MM.1S (cell line): ENCODE results near the gene COL25A1.

ENCODE experiments used
- DNase-seq: peaks from one replicate; pipeline ENCODE4 v3.0.0-alpha.2; 2015
- H2AFZ ChIP-seq: fragments of 300-600 bp; sonication (generic); 2 replicates; pipeline ENCODE4 v1.6.0; 2016; ENCODE audit warnings: antibody characterized with exemption, low read length
- H3F3A ChIP-seq: fragments of 300-600 bp; sonication (generic); 2 replicates; pipeline ENCODE4 v1.6.1; 2016; ENCODE audit warnings: mild to moderate bottlenecking, antibody characterized with exemption, low read length, moderate library complexity, mixed read lengths; ENCODE audit not compliant: insufficient read depth
- H3K27ac ChIP-seq: fragments of 300-600 bp; sonication (generic); 2 replicates; pipeline ENCODE4 v1.5.1; 2016; ENCODE audit warnings: mild to moderate bottlenecking, low read length
- H3K27me3 ChIP-seq: fragments of 300-600 bp; sonication (generic); replicated peaks from 2 replicates; pipeline ENCODE4 v1.6.0; 2016; ENCODE audit warnings: low read length; ENCODE audit not compliant: insufficient read depth
- H3K36me3 ChIP-seq: fragments of 300-600 bp; sonication (generic); replicated peaks from 2 replicates; pipeline ENCODE4 v1.6.1; 2016; ENCODE audit warnings: mild to moderate bottlenecking, low read length, mixed read lengths; ENCODE audit not compliant: insufficient read depth
- H3K4me1 ChIP-seq: fragments of 300-600 bp; sonication (generic); 2 replicates; pipeline ENCODE4 v1.6.1; 2016; ENCODE audit warnings: low read length, mixed read lengths
- H3K4me2 ChIP-seq: fragments of 300-600 bp; sonication (generic); 2 replicates; pipeline ENCODE4 v1.6.0; 2016; ENCODE audit warnings: low read depth, low read length
- H3K4me3 ChIP-seq: fragments of 300-600 bp; sonication (generic); 2 replicates; pipeline ENCODE4 v1.5.1; 2016; ENCODE audit warnings: low read length, mixed read lengths
- H3K79me2 ChIP-seq: fragments of 300-600 bp; sonication (generic); 2 replicates; pipeline ENCODE4 v1.6.1; 2016; ENCODE audit warnings: mixed run types, low read length, mixed read lengths
- H3K9ac ChIP-seq: fragments of 300-600 bp; sonication (generic); 2 replicates; pipeline ENCODE4 v1.6.1; 2016; ENCODE audit warnings: low read length, mixed read lengths
- H3K9me2 ChIP-seq: fragments of 300-600 bp; sonication (generic); replicated peaks from 2 replicates; pipeline ENCODE4 v1.6.1; 2016; ENCODE audit warnings: mild to moderate bottlenecking, low read length, mixed read lengths; ENCODE audit not compliant: insufficient read depth
- H3K9me3 ChIP-seq: fragments of 300-600 bp; sonication (generic); replicated peaks from 2 replicates; pipeline ENCODE4 v1.6.1; 2016; ENCODE audit warnings: mild to moderate bottlenecking, low read length, mixed read lengths; ENCODE audit not compliant: insufficient read depth
- H4K20me1 ChIP-seq: fragments of 300-600 bp; sonication (generic); 2 replicates; pipeline ENCODE4 v1.6.1; 2016; ENCODE audit warnings: mild to moderate bottlenecking, low read length, moderate library complexity, mixed read lengths; ENCODE audit not compliant: insufficient read depth
- EZH2 ChIP-seq: fragments of 300-600 bp; sonication (generic); optimal IDR thresholded peaks from 2 replicates; pipeline ENCODE3; 2017; ENCODE audit warnings: low read depth, mild to moderate bottlenecking, antibody characterized with exemption, low read length, mixed read lengths
- EZH2phosphoT487 ChIP-seq: fragments of 300-600 bp; sonication (generic); IDR thresholded peaks from 2 replicates; pipeline ENCODE4 v1.6.1; 2018; ENCODE audit warnings: antibody characterized with exemption, low read length
- TF ChIP-seq, protein P1 (sequence below): fragments of 300-600 bp; sonication (generic); IDR thresholded peaks from 2 replicates; pipeline ENCODE4 v1.5.1; 2016; ENCODE audit warnings: antibody characterized with exemption, low read length, mixed read lengths

The COL25A1 gene

DNA sequence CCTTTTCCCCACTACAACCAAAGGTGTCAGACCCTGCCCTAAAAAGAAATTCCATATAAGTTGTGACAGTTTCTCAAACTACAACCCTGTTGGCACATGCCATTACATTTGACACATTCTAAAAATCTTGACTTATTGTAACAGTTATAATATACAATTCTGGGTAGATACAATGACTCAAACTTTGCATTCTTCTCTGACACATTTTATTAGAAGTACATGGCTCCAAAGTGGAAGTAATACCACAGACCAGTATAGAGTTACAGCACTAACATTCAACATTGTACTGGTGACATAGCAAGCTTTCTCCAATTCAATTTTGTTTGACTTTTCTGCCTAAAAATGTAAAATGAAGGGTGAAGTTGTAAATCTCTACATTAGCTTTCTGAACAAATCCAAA, 343.0 kb downstream of the COL25A1 start:
- no peak overlapping the region for H3K4me2 ChIP-seq
- H3K27me3 ChIP-seq: no peaks in the 10 kb centered on the region
- no peaks in the 10 kb centered on the region for H3K36me3 ChIP-seq
- H3K9me3 ChIP-seq: no peaks in the 10 kb centered on the region
- H4K20me1 ChIP-seq: no peaks in the 10 kb centered on the region
- no peak for DNase-seq
- TF ChIP-seq EZH2phosphoT487: no peak
- no peak for TF ChIP-seq EZH2
- TF ChIP-seq, protein P1, sequence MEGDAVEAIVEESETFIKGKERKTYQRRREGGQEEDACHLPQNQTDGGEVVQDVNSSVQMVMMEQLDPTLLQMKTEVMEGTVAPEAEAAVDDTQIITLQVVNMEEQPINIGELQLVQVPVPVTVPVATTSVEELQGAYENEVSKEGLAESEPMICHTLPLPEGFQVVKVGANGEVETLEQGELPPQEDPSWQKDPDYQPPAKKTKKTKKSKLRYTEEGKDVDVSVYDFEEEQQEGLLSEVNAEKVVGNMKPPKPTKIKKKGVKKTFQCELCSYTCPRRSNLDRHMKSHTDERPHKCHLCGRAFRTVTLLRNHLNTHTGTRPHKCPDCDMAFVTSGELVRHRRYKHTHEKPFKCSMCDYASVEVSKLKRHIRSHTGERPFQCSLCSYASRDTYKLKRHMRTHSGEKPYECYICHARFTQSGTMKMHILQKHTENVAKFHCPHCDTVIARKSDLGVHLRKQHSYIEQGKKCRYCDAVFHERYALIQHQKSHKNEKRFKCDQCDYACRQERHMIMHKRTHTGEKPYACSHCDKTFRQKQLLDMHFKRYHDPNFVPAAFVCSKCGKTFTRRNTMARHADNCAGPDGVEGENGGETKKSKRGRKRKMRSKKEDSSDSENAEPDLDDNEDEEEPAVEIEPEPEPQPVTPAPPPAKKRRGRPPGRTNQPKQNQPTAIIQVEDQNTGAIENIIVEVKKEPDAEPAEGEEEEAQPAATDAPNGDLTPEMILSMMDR: no peak
- no peak overlapping the region for H2AFZ ChIP-seq
- no peak overlapping the region for H3K27ac ChIP-seq
- H3K4me1 ChIP-seq: no peaks in the 10 kb centered on the region
- H3K9me2 ChIP-seq: no peaks in the 10 kb centered on the region
- H3K4me3 ChIP-seq: no peak overlapping the region
- no peaks in the 10 kb centered on the region for H3F3A ChIP-seq
- H3K79me2 ChIP-seq: no peaks in the 10 kb centered on the region
- no peak overlapping the region for H3K9ac ChIP-seq

DNA sequence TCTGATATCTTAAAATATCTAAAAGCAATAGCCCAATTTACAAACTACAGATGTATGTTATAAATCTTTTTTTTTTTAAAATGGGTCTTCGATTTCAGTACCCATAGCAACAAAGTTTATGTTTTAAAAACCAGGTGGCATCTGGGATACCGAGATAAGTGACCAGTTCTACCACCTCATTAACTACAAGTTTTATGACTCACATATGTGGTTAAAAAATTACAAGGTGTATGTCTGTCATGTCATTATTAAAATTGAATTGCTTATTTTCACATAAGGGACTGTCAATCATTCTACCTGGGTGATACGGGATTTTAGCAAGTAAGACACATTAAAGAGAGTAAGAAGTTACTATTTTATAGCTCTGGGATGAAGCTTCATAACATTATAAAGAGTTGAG, 347.6 kb downstream of the COL25A1 start:
- Histone ChIP-seq H3K9ac (no peak overlapping the region), H3K4me2 (no peak overlapping the region), H3K9me3 (no peaks in the 10 kb centered on the region), H3K27ac (no peak overlapping the region), H3K9me2 (no peaks in the 10 kb centered on the region), H3K4me1 (no peaks in the 10 kb centered on the region), H3K79me2 (no peaks in the 10 kb centered on the region), H3K36me3 (no peaks in the 10 kb centered on the region), H3F3A (no peaks in the 10 kb centered on the region), H2AFZ (no peak overlapping the region), H4K20me1 (no peaks in the 10 kb centered on the region), H3K27me3 (no peaks in the 10 kb centered on the region), H3K4me3 (no peak overlapping the region)
- DNase-seq: no peak
- no peak for TF ChIP-seq EZH2phosphoT487

DNA sequence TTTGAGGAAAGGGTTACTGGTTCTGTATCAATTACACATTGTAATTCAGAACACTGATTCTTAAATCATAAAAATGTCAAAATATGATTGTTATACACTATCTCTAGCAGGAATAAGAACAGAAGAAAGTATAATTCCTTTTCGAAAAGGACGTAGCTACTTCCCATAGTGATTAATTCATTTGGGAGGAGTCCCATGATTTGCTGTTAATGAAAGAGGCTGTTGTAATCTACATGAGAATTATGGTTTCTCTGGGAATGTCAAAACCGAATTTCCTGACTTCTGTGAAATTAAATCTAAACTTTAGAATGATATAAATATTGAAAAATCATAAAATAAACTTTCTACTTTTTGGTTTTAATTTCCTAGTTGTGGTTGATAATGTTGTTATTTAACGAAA, 348.5 kb downstream of the COL25A1 start:
- TF ChIP-seq EZH2 (no peak), EZH2phosphoT487 (no peak)
- TF ChIP-seq, protein P1: no peak
- H2AFZ ChIP-seq: no peak overlapping the region
- DNase-seq: no peak
- H3K4me3 ChIP-seq: no peak overlapping the region
- H3F3A ChIP-seq: no peaks in the 10 kb centered on the region
- H3K27ac ChIP-seq: no peak overlapping the region
- no peaks in the 10 kb centered on the region for H3K9me3 ChIP-seq
- H4K20me1 ChIP-seq: no peaks in the 10 kb centered on the region
- H3K36me3 ChIP-seq: no peaks in the 10 kb centered on the region
- no peaks in the 10 kb centered on the region for H3K27me3 ChIP-seq
- no peaks in the 10 kb centered on the region for H3K4me1 ChIP-seq
- no peaks in the 10 kb centered on the region for H3K9me2 ChIP-seq
- no peak overlapping the region for H3K4me2 ChIP-seq
- H3K9ac ChIP-seq: no peak overlapping the region
- no peaks in the 10 kb centered on the region for H3K79me2 ChIP-seq

DNA sequence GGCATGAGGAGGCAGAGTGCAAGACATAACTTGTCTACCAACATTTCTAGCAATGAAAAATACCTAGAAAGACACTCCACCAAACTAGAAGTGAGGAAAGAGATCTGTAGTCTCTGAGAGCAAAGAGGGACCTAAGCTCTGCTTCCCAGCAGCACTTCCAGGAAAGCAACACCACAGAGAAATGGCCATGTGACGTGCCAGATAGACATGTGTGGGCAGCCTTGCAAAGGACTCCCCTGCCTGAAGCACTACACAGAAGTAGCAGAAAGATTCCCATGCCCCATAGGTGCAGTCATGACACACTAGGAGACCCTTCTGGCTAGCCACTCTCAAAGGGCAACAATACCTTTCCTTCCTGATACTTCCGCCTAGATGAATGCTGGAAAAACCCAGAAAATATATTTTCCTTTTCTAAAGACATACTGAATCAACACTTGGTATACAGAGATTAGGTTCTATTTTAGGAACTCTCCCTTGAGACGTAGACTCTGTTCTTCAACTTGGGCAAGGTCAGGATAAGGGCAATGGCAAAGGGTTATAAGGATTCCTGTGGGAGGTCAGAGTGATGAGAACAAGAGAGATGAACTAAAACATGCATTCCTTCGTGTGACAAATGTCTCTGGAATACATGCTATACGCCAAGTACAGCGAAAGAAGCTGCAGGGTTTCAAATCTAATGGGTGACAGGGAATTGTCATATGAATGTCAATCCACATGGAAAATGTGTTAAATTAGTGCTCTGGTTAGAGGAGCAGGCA, 352.1 kb downstream of the COL25A1 start:
- H3K4me2 ChIP-seq: no peak overlapping the region

More for the DNA sequence above, 352.1 kb downstream of the COL25A1 start:
- H3K79me2 ChIP-seq: no peaks in the 10 kb centered on the region
- no peak for DNase-seq
- H3K27me3 ChIP-seq: no peaks in the 10 kb centered on the region
- H3K36me3 ChIP-seq: no peaks in the 10 kb centered on the region
- H4K20me1 ChIP-seq: no peaks in the 10 kb centered on the region
- H3K9me2 ChIP-seq: no peaks in the 10 kb centered on the region
- no peak overlapping the region for H2AFZ ChIP-seq
- no peak overlapping the region for H3K9ac ChIP-seq
- TF ChIP-seq EZH2phosphoT487: no peak
- no peak for TF ChIP-seq EZH2
- TF ChIP-seq, protein P1: no peak
- no peaks in the 10 kb centered on the region for H3F3A ChIP-seq
- H3K4me3 ChIP-seq: no peak overlapping the region
- H3K4me1 ChIP-seq: no peaks in the 10 kb centered on the region
- H3K27ac ChIP-seq: no peak overlapping the region
- no peaks in the 10 kb centered on the region for H3K9me3 ChIP-seq
